ENCODE measurements around the gene PLEKHF1.

Gene PLEKHF1

DNA sequence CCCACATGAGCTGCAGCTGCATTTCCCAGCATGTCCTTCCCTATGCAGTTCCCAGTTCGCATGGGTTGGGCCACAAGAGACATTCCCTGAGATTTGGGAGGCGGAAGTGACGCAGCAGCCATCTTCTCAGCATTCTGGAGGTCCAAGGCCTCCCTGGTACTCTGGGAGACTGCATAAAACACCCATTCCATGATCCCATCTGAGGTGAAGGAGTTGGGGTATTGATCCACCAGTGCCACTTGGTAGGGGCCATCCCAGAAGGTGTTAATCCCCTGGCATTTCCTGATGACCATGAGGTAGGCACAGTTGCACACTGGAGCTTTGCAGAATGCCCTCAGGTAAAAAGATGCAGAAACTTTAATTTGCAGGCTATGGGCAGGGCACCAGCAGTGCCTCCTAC, 33.8 kb upstream of the PLEKHF1 start:
- Histone ChIP-seq H3K9me3 (ENCODE audit: insufficient read depth, low read depth, low read length) (no peaks in the 10 kb centered on the region), H3K14ac (ENCODE audit: low read length) (no peak overlapping the region), H3K79me2 (ENCODE audit: control insufficient read depth, insufficient read depth, low read length, poor library complexity) (no peaks in the 10 kb centered on the region), H2AK5ac (ENCODE audit: low read length) (no peak overlapping the region), H3K27ac (ENCODE audit: low read depth, low read length) (no peak overlapping the region), H3K4me1 (ENCODE audit: control insufficient read depth in 1 of 2, insufficient read depth in 2 of 2, low read length in 2 of 2) (peaks cover 3% of the 10 kb centered on the region in 2 experiments), H3K79me1 (ENCODE audit: low read length) (peaks cover 4% of the 10 kb centered on the region), H2BK5ac (ENCODE audit: low read depth, low read length, poor library complexity) (no peak overlapping the region), H3K4me2 (ENCODE audit: low read length) (no peak overlapping the region), H3K4ac (ENCODE audit: low read depth, low read length) (no peak overlapping the region), H3K4me3 (ENCODE audit: low read depth, low read length) (no peak overlapping the region), H4K12ac (ENCODE audit: low read depth, low read length) (no peak overlapping the region), H2BK120ac (ENCODE audit: insufficient read depth, low read length, poor library complexity) (no peak overlapping the region), H2BK12ac (ENCODE audit: low read length) (no peak overlapping the region), H3K18ac (ENCODE audit: low read length) (no peak overlapping the region), H4K91ac (ENCODE audit: low read depth, low read length) (peak overlapping the region; percentile 3), H3K36me3 (ENCODE audit: control insufficient read depth in 1 of 2, insufficient read depth in 2 of 2, low read length in 2 of 2) (no peaks in the 10 kb centered on the region), H3K27me3 (ENCODE audit: insufficient read depth, low read length) (no peaks in the 10 kb centered on the region), H3K23ac (ENCODE audit: low read length) (no peak overlapping the region), H4K8ac (ENCODE audit: low read depth, low read length) (peak overlapping the region; percentile 17), H3K9ac (ENCODE audit: low read length) (no peak overlapping the region), H2AFZ (ENCODE audit: insufficient read depth, low read length, poor library complexity) (no peak overlapping the region)
- no CpG with 5 or more reads among the region's 3 CpGs for WGBS (ENCODE audit: extremely low coverage, insufficient coverage, insufficient read length)
- DNase-seq = peak; percentile 49 to 71

GRCh38 chr19:29634002-29634401, 31.3 kb upstream of the PLEKHF1 start:
- Histone ChIP-seq H2BK12ac (ENCODE audit: low read length) (no peak overlapping the region), H3K27ac (ENCODE audit: low read depth, low read length) (no peak overlapping the region), H2BK5ac (ENCODE audit: low read depth, low read length, poor library complexity) (no peak overlapping the region), H3K9ac (ENCODE audit: low read length) (no peak overlapping the region), H3K23ac (ENCODE audit: low read length) (no peak overlapping the region), H4K12ac (ENCODE audit: low read depth, low read length) (no peak overlapping the region), H2BK120ac (ENCODE audit: insufficient read depth, low read length, poor library complexity) (no peak overlapping the region), H2AFZ (ENCODE audit: insufficient read depth, low read length, poor library complexity) (no peak overlapping the region), H3K36me3 (ENCODE audit: control insufficient read depth in 1 of 2, insufficient read depth in 2 of 2, low read length in 2 of 2) (no peaks in the 10 kb centered on the region), H3K4me2 (ENCODE audit: low read length) (no peak overlapping the region), H3K4me3 (ENCODE audit: low read depth, low read length) (no peak overlapping the region), H3K18ac (ENCODE audit: low read length) (no peak overlapping the region), H3K9me3 (ENCODE audit: insufficient read depth, low read depth, low read length) (no peaks in the 10 kb centered on the region), H3K4me1 (ENCODE audit: control insufficient read depth in 1 of 2, insufficient read depth in 2 of 2, low read length in 2 of 2) (peaks cover 3% of the 10 kb centered on the region in 2 experiments), H3K79me1 (ENCODE audit: low read length) (peaks cover 4% of the 10 kb centered on the region), H2AK5ac (ENCODE audit: low read length) (no peak overlapping the region), H3K4ac (ENCODE audit: low read depth, low read length) (no peak overlapping the region), H4K91ac (ENCODE audit: low read depth, low read length) (no peak overlapping the region), H4K8ac (ENCODE audit: low read depth, low read length) (no peak overlapping the region), H3K14ac (ENCODE audit: low read length) (no peak overlapping the region), H3K27me3 (ENCODE audit: insufficient read depth, low read length) (no peaks in the 10 kb centered on the region), H3K79me2 (ENCODE audit: control insufficient read depth, insufficient read depth, low read length, poor library complexity) (no peaks in the 10 kb centered on the region)
- no CpG with 5 or more reads among the region's 2 CpGs for WGBS (ENCODE audit: extremely low coverage, insufficient coverage, insufficient read length)
- DNase-seq = no peak

- Histone ChIP-seq H3K4me1 (ENCODE audit: control insufficient read depth in 1 of 2, insufficient read depth in 2 of 2, low read length in 2 of 2) (peaks cover 3% of the 10 kb centered on the region in 2 experiments), H3K14ac (ENCODE audit: low read length) (no peak overlapping the region), H3K36me3 (ENCODE audit: control insufficient read depth in 1 of 2, insufficient read depth in 2 of 2, low read length in 2 of 2) (no peaks in the 10 kb centered on the region), H2AK5ac (ENCODE audit: low read length) (no peak overlapping the region), H3K9ac (ENCODE audit: low read length) (no peak overlapping the region), H3K79me1 (ENCODE audit: low read length) (peaks cover 4% of the 10 kb centered on the region), H3K79me2 (ENCODE audit: control insufficient read depth, insufficient read depth, low read length, poor library complexity) (no peaks in the 10 kb centered on the region), H3K4me2 (ENCODE audit: low read length) (no peak overlapping the region), H4K91ac (ENCODE audit: low read depth, low read length) (no peak overlapping the region), H4K12ac (ENCODE audit: low read depth, low read length) (no peak overlapping the region), H2BK5ac (ENCODE audit: low read depth, low read length, poor library complexity) (no peak overlapping the region), H2AFZ (ENCODE audit: insufficient read depth, low read length, poor library complexity) (no peak overlapping the region), H4K8ac (ENCODE audit: low read depth, low read length) (no peak overlapping the region), H2BK12ac (ENCODE audit: low read length) (no peak overlapping the region), H3K27ac (ENCODE audit: low read depth, low read length) (no peak overlapping the region), H3K27me3 (ENCODE audit: insufficient read depth, low read length) (no peaks in the 10 kb centered on the region), H3K23ac (ENCODE audit: low read length) (no peak overlapping the region), H3K4me3 (ENCODE audit: low read depth, low read length) (no peak overlapping the region), H3K4ac (ENCODE audit: low read depth, low read length) (no peak overlapping the region), H3K9me3 (ENCODE audit: insufficient read depth, low read depth, low read length) (no peaks in the 10 kb centered on the region), H2BK120ac (ENCODE audit: insufficient read depth, low read length, poor library complexity) (no peak overlapping the region), H3K18ac (ENCODE audit: low read length) (no peak overlapping the region)
- WGBS (ENCODE audit: extremely low coverage, insufficient coverage, insufficient read length) = no CpG with 5 or more reads among the region's 6 CpGs
- no peak for DNase-seq
Measured at GRCh38 chr19:29634423-29635130, 30.7 kb upstream of the PLEKHF1 start.

- no peak overlapping the region for H2BK120ac ChIP-seq (ENCODE audit: insufficient read depth, low read length, poor library complexity)
- no peak overlapping the region for H4K91ac ChIP-seq (ENCODE audit: low read depth, low read length)
- H3K27me3 ChIP-seq (ENCODE audit: insufficient read depth, low read length) = no peaks in the 10 kb centered on the region
- no CpG with 5 or more reads among the region's 6 CpGs for WGBS (ENCODE audit: extremely low coverage, insufficient coverage, insufficient read length)
- no peak overlapping the region for H2BK12ac ChIP-seq (ENCODE audit: low read length)
- no peak for DNase-seq
- H3K4me1 ChIP-seq (ENCODE audit: control insufficient read depth in 1 of 2, insufficient read depth in 2 of 2, low read length in 2 of 2) = no peaks in the 10 kb centered on the region
- no peaks in the 10 kb centered on the region for H3K9me3 ChIP-seq (ENCODE audit: insufficient read depth, low read depth, low read length)
- H3K4ac ChIP-seq (ENCODE audit: low read depth, low read length) = no peak overlapping the region
- no peak overlapping the region for H3K27ac ChIP-seq (ENCODE audit: low read depth, low read length)
- H2AK5ac ChIP-seq (ENCODE audit: low read length) = no peak overlapping the region
- H3K18ac ChIP-seq (ENCODE audit: low read length) = no peak overlapping the region
- no peak overlapping the region for H2BK5ac ChIP-seq (ENCODE audit: low read depth, low read length, poor library complexity)
- no peak overlapping the region for H4K12ac ChIP-seq (ENCODE audit: low read depth, low read length)
- no peak overlapping the region for H3K4me2 ChIP-seq (ENCODE audit: low read length)
- H4K8ac ChIP-seq (ENCODE audit: low read depth, low read length) = no peak overlapping the region
- no peaks in the 10 kb centered on the region for H3K79me2 ChIP-seq (ENCODE audit: control insufficient read depth, insufficient read depth, low read length, poor library complexity)
- H3K14ac ChIP-seq (ENCODE audit: low read length) = no peak overlapping the region
- no peak overlapping the region for H3K23ac ChIP-seq (ENCODE audit: low read length)
- H3K4me3 ChIP-seq (ENCODE audit: low read depth, low read length) = no peak overlapping the region
- no peaks in the 10 kb centered on the region for H3K36me3 ChIP-seq (ENCODE audit: control insufficient read depth in 1 of 2, insufficient read depth in 2 of 2, low read length in 2 of 2)
- H3K79me1 ChIP-seq (ENCODE audit: low read length) = no peaks in the 10 kb centered on the region
- H3K9ac ChIP-seq (ENCODE audit: low read length) = no peak overlapping the region
- no peak overlapping the region for H2AFZ ChIP-seq (ENCODE audit: insufficient read depth, low read length, poor library complexity)
Measured at GRCh38 chr19:29635963-29636362, 29.3 kb upstream of the PLEKHF1 start.

All from trophoblast cell (in vitro differentiated cells and primary cell).